Activated naive CD4-positive, alpha-beta T cell treated with anti-CD3 and anti-CD28 coated beads for 36 hours (primary cell): Measurements from ENCODE around the gene F2RL2. TPM values are rescaled to one million over a fixed set of nuclear protein-coding genes. Genes with fewer than 3 reads are reported as not detected.

Source experiments
- CTCF ChIA-PET: fragments of 350-600 bp; sonication (Branson Sonifier 250); formaldehyde crosslinking; loops from one replicate; lab custom pipeline; 2021; ENCODE audit warnings: antibody characterized with exemption; lab: Charles Lee
- DNase-seq: peaks from one replicate; pipeline ENCODE4 v3.0.0-alpha.2; 2020
- H3K27ac Mint-ChIP-seq: one replicate; pipeline ENCODE4 v1.8.0; 2021; ENCODE audit warnings: mild to moderate bottlenecking, mixed read lengths
- H3K27me3 Mint-ChIP-seq: one replicate; pipeline ENCODE4 v1.8.0; 2021; ENCODE audit warnings: low read depth, mixed read lengths
- H3K36me3 Mint-ChIP-seq: one replicate; pipeline ENCODE4 v1.8.0; 2021; ENCODE audit warnings: low read depth, mixed read lengths
- H3K4me1 Mint-ChIP-seq: one replicate; pipeline ENCODE4 v1.8.0; 2021; ENCODE audit warnings: low read depth, mixed read lengths
- H3K4me3 Mint-ChIP-seq: one replicate; pipeline ENCODE4 v1.8.0; 2021; ENCODE audit warnings: mild to moderate bottlenecking, moderate library complexity, mixed read lengths
- H3K9me3 Mint-ChIP-seq: one replicate; pipeline ENCODE4 v1.8.0; 2021; ENCODE audit warnings: mixed read lengths
- intact Hi-C: fragments of 100-400 bp; cut with micrococcal nuclease; formaldehyde crosslinking; loops from one replicate; pipeline ENCODE4 v1.15.1; 2023
- total RNA-seq, 2 experiments: library from RNA; stranded (reverse); gene quantifications; one replicate each; pipeline ENCODE4 v1.2.3, GENCODE V29; 2021

The F2RL2 gene
- not detected for total RNA-seq

- Mint-ChIP-seq H3K4me1 (peaks cover 5% of the 10 kb centered on the region), H3K9me3 (no peaks in the 10 kb centered on the region), H3K36me3 (peaks cover 13% of the 10 kb centered on the region), H3K27me3 (no peaks in the 10 kb centered on the region), H3K27ac (no peak within 1 kb of the TSS), H3K4me3 (no peak within 1 kb of the TSS)
- CTCF ChIA-PET = no interaction called here
- no peak for DNase-seq
- intact Hi-C loops = no loop called here
Observed at GRCh38 chr5:76622973-76623596, at the start of gene F2RL2. Gene F2RL2 (minus strand): TSS chr5:76623403. CDS start chr5:76623230, 173 bp downstream.

- Mint-ChIP-seq H3K27me3 (no peaks in the 10 kb centered on the region), H3K4me1 (no peaks in the 10 kb centered on the region), H3K4me3 (no peak overlapping the region), H3K36me3 (peaks cover 43% of the 10 kb centered on the region), H3K27ac (no peak overlapping the region), H3K9me3 (no peaks in the 10 kb centered on the region)
- CTCF ChIA-PET = interaction anchor here (0.6 to 1.1 kb wide), 2 partner anchors 11 to 101 kb away, joined by 3 read pairs; no protein-coding TSS in a partner anchor
- DNase-seq = no peak
- intact Hi-C loops = no loop called here
Observed at GRCh38 chr5:76672242-76672641, 49.0 kb upstream of the F2RL2 start.

- no peak for DNase-seq
- Mint-ChIP-seq H3K4me3 (no peak overlapping the region), H3K27ac (no peak overlapping the region), H3K4me1 (no peaks in the 10 kb centered on the region), H3K27me3 (no peaks in the 10 kb centered on the region), H3K9me3 (no peaks in the 10 kb centered on the region), H3K36me3 (peaks cover 46% of the 10 kb centered on the region)
- CTCF ChIA-PET = no interaction called here
- intact Hi-C loops = no loop called here
Observed at GRCh38 chr5:76670508-76670907, 47.3 kb upstream of the F2RL2 start.

- Mint-ChIP-seq H3K27ac (no peak overlapping the region), H3K9me3 (no peaks in the 10 kb centered on the region), H3K27me3 (no peaks in the 10 kb centered on the region), H3K4me1 (no peaks in the 10 kb centered on the region), H3K4me3 (no peak overlapping the region), H3K36me3 (peaks cover 46% of the 10 kb centered on the region)
- intact Hi-C loops = no loop called here
- no peak for DNase-seq
- CTCF ChIA-PET = no interaction called here
Observed at GRCh38 chr5:76669245-76669644, 46.0 kb upstream of the F2RL2 start.

GRCh38 chr5:76667495-76667894 lies 44.3 kb upstream of the F2RL2 start:
- Mint-ChIP-seq H3K4me1 (no peaks in the 10 kb centered on the region), H3K27ac (no peak overlapping the region), H3K9me3 (no peaks in the 10 kb centered on the region), H3K27me3 (no peaks in the 10 kb centered on the region), H3K36me3 (peaks cover 49% of the 10 kb centered on the region), H3K4me3 (no peak overlapping the region)
- DNase-seq = no peak
- intact Hi-C loops = no loop called here
- CTCF ChIA-PET = interaction anchor here (0.6 kb wide), 1 partner anchor 54 kb away, joined by 3 read pairs; no protein-coding TSS in a partner anchor

- CTCF ChIA-PET = interaction anchor here (1.3 kb wide), 1 partner anchor 110 kb away, joined by 3 read pairs; no protein-coding TSS in a partner anchor
- intact Hi-C loops = no loop called here
- H3K4me1 Mint-ChIP-seq = no peaks in the 10 kb centered on the region
- DNase-seq = no peak
- no peak overlapping the region for H3K27ac Mint-ChIP-seq
- no peak overlapping the region for H3K4me3 Mint-ChIP-seq
- H3K27me3 Mint-ChIP-seq = no peaks in the 10 kb centered on the region
- no peaks in the 10 kb centered on the region for H3K9me3 Mint-ChIP-seq
- peaks cover 38% of the 10 kb centered on the region for H3K36me3 Mint-ChIP-seq
Observed at GRCh38 chr5:76664079-76664478, 40.9 kb upstream of the F2RL2 start.

GRCh38 chr5:76663573-76663972 lies 40.4 kb upstream of the F2RL2 start:
- Mint-ChIP-seq H3K4me1 (no peaks in the 10 kb centered on the region), H3K36me3 (peaks cover 38% of the 10 kb centered on the region), H3K27me3 (no peaks in the 10 kb centered on the region), H3K4me3 (no peak overlapping the region), H3K27ac (no peak overlapping the region), H3K9me3 (no peaks in the 10 kb centered on the region)
- CTCF ChIA-PET = interaction anchor here (1.3 kb wide), 1 partner anchor 111 kb away, joined by 3 read pairs; no protein-coding TSS in a partner anchor
- intact Hi-C loops = no loop called here
- DNase-seq = no peak

- CTCF ChIA-PET = interaction anchor here (0.7 kb wide), 1 partner anchor 111 kb away, joined by 4 read pairs; no protein-coding TSS in a partner anchor
- Mint-ChIP-seq H3K4me1 (no peaks in the 10 kb centered on the region), H3K36me3 (peaks cover 39% of the 10 kb centered on the region), H3K27me3 (no peaks in the 10 kb centered on the region), H3K4me3 (no peak overlapping the region), H3K9me3 (no peaks in the 10 kb centered on the region), H3K27ac (no peak overlapping the region)
- DNase-seq = no peak
- intact Hi-C loops = no loop called here
Observed at GRCh38 chr5:76662521-76662920, 39.3 kb upstream of the F2RL2 start.

GRCh38 chr5:76660360-76660759 lies 37.2 kb upstream of the F2RL2 start:
- Mint-ChIP-seq H3K4me3 (no peak overlapping the region), H3K9me3 (no peaks in the 10 kb centered on the region), H3K27me3 (no peaks in the 10 kb centered on the region), H3K27ac (no peak overlapping the region), H3K4me1 (no peaks in the 10 kb centered on the region), H3K36me3 (peaks cover 38% of the 10 kb centered on the region)
- CTCF ChIA-PET = no interaction called here
- intact Hi-C loops = no loop called here
- no peak for DNase-seq

- intact Hi-C loops = no loop called here
- no peak for DNase-seq
- H3K36me3 Mint-ChIP-seq = peaks cover 30% of the 10 kb centered on the region
- H3K4me1 Mint-ChIP-seq = peaks cover 5% of the 10 kb centered on the region
- no peak overlapping the region for H3K27ac Mint-ChIP-seq
- no peaks in the 10 kb centered on the region for H3K9me3 Mint-ChIP-seq
- no peak overlapping the region for H3K4me3 Mint-ChIP-seq
- CTCF ChIA-PET = interaction anchor here (0.6 to 1.1 kb wide), 2 partner anchors 17 to 58 kb away, joined by 3 read pairs; no protein-coding TSS in a partner anchor
- no peaks in the 10 kb centered on the region for H3K27me3 Mint-ChIP-seq
Observed at GRCh38 chr5:76657683-76658311, 34.6 kb upstream of the F2RL2 start.

GRCh38 chr5:76657091-76657490 lies 33.9 kb upstream of the F2RL2 start:
- Mint-ChIP-seq H3K4me1 (peaks cover 10% of the 10 kb centered on the region), H3K4me3 (no peak overlapping the region), H3K27ac (no peak overlapping the region), H3K27me3 (no peaks in the 10 kb centered on the region), H3K36me3 (peaks cover 27% of the 10 kb centered on the region), H3K9me3 (no peaks in the 10 kb centered on the region)
- intact Hi-C loops = no loop called here
- DNase-seq = no peak
- CTCF ChIA-PET = interaction anchor here (1.1 kb wide), 1 partner anchor 17 kb away, joined by 3 read pairs; no protein-coding TSS in a partner anchor

- CTCF ChIA-PET = interaction anchor here (0.8 to 1.7 kb wide), 2 partner anchors 53 to 122 kb away, joined by 3 to 5 read pairs; no protein-coding TSS in a partner anchor
- Mint-ChIP-seq H3K27ac (peak overlapping the region; percentile 59), H3K4me1 (peaks cover 10% of the 10 kb centered on the region), H3K4me3 (no peak overlapping the region), H3K36me3 (peaks cover 36% of the 10 kb centered on the region), H3K27me3 (no peaks in the 10 kb centered on the region), H3K9me3 (peaks cover 14% of the 10 kb centered on the region)
- DNase-seq = no peak
- intact Hi-C loops = no loop called here
Observed at GRCh38 chr5:76652809-76653414, 29.7 kb upstream of the F2RL2 start.
